Retina (tissue), 1 donor: ENCODE results near the gene DES.

Source experiments
- DNase-seq: peaks from one replicate; pipeline ENCODE4 v3.0.0-alpha.2; 2016

The DES gene

DNA sequence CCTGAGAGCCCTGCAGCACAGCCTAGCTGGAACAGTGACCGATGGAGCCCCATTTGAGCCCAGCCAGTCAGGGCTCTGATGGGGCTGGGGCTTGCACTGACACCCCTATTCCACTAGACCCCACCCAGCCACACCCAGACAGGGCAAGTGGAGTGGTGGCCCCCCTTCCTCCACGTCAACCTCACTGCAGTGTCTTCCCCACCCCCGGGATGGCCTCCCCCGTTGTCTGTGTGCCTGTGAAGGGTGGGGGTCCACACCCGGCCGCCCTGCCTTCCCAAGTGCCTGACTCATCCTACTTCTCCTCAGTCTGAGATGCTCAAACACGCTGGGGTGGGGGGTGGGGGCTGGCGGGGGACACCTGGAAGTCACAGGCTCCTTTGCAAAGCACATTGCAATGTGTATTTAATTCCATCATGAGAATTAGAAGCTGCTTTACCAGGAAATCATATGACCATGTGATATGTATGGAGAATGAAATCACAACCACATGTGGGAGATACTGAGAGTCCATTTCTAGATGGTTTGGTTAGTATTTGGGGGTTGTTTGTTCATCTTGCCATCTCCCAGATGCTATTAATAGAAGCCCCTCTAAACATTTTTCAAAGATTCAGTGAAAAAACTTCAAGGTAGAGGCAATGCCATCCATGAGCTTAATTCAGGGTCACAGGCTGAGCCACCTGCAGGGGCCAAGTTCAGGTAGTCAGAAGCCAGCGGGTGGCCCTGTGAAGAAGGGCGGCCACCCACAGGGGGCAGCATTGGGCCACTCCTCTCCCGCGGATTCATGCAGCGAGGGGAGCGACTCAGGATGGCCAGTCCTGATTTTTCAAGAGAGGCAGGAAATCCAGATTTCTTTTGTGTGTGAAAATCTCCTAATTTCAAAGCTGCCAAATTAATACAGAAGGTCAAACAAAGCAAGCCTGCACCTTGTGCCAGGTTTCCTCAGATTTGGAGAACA, 57.8 kb downstream of the DES start:
- DNase-seq = peak; percentile 86
